Activated naive CD4-positive, alpha-beta T cell treated with anti-CD3 and anti-CD28 coated beads, Interleukin-2, amount 50 U/mL, for 24 hours (primary cell): ENCODE results near the gene CTNND2.

Experiments used
- H3K27ac Mint-ChIP-seq: one replicate; pipeline ENCODE4 v1.8.0; 2021; ENCODE audit warnings: mild to moderate bottlenecking, mixed read lengths
- H3K27me3 Mint-ChIP-seq: one replicate; pipeline ENCODE4 v1.8.0; 2021; ENCODE audit warnings: mixed read lengths
- H3K36me3 Mint-ChIP-seq: one replicate; pipeline ENCODE4 v1.8.0; 2021; ENCODE audit warnings: mixed read lengths
- H3K4me1 Mint-ChIP-seq: one replicate; pipeline ENCODE4 v1.8.0; 2021; ENCODE audit warnings: mixed read lengths
- H3K4me3 Mint-ChIP-seq: one replicate; pipeline ENCODE4 v1.8.0; 2021; ENCODE audit warnings: mild to moderate bottlenecking, mixed read lengths
- H3K9me3 Mint-ChIP-seq: one replicate; pipeline ENCODE4 v1.8.0; 2021; ENCODE audit warnings: mixed read lengths

CTNND2 gene

DNA sequence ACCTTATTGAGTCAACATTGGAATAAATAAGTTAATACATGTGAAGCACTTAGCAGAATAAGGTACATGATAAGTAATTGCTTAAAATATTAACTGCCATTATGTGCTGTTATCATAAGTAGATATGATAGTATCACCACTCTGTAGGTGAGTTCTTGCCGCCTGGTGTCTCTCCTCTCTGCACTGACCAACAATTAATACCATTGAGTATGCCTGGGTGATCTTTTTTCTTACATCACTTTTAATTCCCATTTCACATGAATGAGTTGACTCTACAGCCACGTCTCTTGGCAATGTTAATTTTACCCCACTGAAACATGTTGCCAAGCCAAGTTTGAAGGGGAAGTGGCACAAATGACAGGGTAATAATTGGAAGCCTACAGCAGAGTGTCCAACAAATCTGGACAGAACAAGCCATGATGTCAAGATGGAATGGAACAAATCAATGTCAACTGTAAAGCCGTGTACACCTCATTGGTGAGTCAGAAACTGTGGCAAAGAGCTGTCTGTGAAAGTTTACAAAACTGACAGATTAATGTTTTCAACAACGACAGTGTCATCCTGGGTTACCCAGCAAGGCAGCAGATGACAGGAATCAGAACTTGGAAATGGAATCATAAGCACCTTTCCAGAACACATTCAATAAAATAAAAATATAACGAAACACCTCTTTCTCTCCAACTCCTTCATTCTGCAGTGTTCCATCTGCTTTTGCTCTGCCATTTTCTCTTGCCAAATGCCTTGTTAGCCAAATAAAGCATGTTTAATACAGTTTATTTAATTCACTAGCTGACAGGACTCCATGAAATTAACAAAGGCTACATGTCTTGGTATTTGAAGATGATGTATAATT, 330.9 kb downstream of the CTNND2 start:
- no peaks in the 10 kb centered on the region for H3K4me1 Mint-ChIP-seq
- no peak overlapping the region for H3K4me3 Mint-ChIP-seq
- no peaks in the 10 kb centered on the region for H3K9me3 Mint-ChIP-seq
- no peak overlapping the region for H3K27ac Mint-ChIP-seq
- H3K36me3 Mint-ChIP-seq: no peaks in the 10 kb centered on the region
- no peaks in the 10 kb centered on the region for H3K27me3 Mint-ChIP-seq

DNA sequence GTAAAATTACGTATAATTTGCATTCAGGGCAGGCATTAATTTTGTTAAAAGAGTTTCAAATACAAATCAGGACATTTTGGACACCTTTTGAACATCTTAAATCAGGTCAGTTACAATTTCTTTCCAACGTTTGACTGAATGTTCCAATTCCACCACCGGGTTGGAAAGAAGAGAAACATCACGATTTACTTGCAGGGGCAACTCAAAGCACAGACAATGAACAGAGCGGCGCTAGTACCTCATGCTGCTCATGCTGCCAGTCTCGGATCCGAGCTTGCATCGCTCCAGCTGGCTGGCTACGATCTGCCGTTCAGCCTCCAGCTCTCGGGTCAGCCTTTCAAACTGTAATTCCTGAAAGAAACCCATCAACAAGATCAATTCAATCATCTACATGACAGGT, 339.5 kb downstream of the CTNND2 start:
- Mint-ChIP-seq H3K4me1 (no peaks in the 10 kb centered on the region), H3K27me3 (no peaks in the 10 kb centered on the region), H3K9me3 (no peaks in the 10 kb centered on the region), H3K4me3 (no peak overlapping the region), H3K27ac (no peak overlapping the region), H3K36me3 (no peaks in the 10 kb centered on the region)

DNA sequence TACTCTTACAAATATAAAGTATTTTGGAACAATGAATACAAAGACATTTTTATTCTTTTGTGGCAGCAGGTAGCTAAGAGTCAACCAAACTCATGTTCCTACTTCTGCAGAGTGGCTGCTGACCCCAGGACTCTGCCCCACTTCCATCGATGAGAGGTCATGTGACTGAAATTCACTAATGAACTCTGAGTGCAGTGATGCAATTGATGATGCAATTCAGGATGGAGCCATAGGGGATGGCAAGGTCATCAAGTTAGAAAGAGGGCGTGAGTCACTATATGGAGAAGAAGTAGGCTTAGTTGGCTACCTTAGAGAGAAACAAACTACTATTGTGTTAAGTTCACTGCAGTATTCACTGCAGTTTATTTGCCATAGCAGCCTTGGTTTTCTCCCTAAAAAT, 340.4 kb downstream of the CTNND2 start:
- no peaks in the 10 kb centered on the region for H3K36me3 Mint-ChIP-seq
- no peaks in the 10 kb centered on the region for H3K9me3 Mint-ChIP-seq
- no peaks in the 10 kb centered on the region for H3K4me1 Mint-ChIP-seq
- H3K27me3 Mint-ChIP-seq: no peaks in the 10 kb centered on the region
- no peak overlapping the region for H3K27ac Mint-ChIP-seq
- H3K4me3 Mint-ChIP-seq: no peak overlapping the region

DNA sequence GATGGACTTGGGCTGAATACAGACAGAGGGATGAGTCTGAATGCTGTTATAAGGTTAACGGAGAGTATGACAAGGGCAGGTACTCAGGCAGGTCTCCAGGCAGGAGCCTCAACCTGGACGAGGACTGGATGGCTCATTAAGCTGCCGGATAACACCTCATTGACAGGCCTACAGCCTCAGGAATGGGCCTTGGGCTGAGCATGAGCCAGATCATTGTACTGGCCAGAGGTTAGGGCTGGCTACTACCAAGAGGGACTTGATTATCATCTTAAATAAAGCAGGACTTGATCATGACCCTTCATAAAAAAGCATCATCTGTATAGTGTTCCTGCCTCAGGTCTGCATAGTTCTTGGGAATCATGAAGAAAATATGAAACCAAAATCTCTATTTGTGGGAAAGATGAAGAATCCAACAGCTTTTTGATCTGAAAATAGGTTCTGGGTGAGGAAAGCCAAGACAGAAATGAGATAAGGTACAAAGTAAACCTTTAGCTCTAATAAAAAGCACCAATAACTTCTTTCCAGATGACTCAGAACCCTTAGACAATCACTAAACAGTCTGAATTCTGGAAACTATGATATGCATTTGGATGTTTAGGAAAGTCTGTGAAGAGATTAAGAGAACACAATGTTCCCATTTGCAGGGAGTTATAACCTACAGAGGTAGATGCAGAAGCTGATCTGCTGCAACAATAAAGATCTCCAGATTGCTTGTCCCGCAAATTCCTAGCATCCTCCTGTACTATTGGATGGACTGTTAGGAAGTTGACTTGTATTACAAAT, 343.1 kb downstream of the CTNND2 start:
- no peak overlapping the region for H3K4me3 Mint-ChIP-seq
- no peaks in the 10 kb centered on the region for H3K9me3 Mint-ChIP-seq
- H3K36me3 Mint-ChIP-seq: no peaks in the 10 kb centered on the region
- no peak overlapping the region for H3K27ac Mint-ChIP-seq
- no peaks in the 10 kb centered on the region for H3K27me3 Mint-ChIP-seq
- H3K4me1 Mint-ChIP-seq: no peaks in the 10 kb centered on the region

DNA sequence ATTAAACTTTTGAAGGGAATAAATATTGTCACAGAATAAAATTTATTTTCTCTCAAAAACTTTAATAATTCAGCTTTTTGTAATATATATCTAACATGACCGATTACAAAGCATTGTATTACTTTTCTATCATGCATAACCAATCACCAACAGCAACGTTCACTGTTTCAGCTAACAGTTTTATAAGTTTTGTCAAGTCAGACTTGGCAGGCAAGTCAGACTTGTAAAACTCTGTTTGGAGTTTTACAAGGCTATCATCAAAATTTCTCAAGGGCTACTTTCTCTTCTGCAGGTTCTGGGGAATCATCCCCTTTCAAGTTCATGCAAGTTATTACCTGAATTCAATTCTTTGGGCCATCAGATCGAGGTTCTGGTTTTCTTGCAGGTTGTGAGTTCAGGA, 347.2 kb downstream of the CTNND2 start:
- Mint-ChIP-seq H3K4me3 (no peak overlapping the region), H3K9me3 (no peaks in the 10 kb centered on the region), H3K27me3 (no peaks in the 10 kb centered on the region), H3K36me3 (no peaks in the 10 kb centered on the region), H3K4me1 (no peaks in the 10 kb centered on the region), H3K27ac (no peak overlapping the region)

DNA sequence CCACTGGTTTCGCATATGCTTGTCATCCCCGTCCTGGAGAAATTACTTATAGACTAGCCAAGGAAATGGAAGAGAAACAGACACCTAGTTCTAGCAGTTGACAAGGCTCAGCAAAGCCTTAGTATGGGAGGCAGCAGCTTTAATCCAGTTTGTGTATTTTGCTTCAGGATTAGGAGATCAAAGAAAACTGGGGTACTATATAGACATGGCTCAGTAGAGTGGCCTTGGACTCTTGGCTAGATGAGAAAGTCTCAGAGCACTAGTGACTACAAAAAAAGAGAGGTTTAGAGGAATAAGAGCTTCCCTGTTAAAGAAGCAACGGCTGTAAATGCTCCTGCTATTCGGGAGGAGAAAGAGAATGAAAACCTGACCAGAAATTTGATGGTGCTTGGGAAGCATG, 349.1 kb downstream of the CTNND2 start:
- no peak overlapping the region for H3K27ac Mint-ChIP-seq
- no peak overlapping the region for H3K4me3 Mint-ChIP-seq
- H3K9me3 Mint-ChIP-seq: no peaks in the 10 kb centered on the region
- no peaks in the 10 kb centered on the region for H3K4me1 Mint-ChIP-seq
- H3K36me3 Mint-ChIP-seq: no peaks in the 10 kb centered on the region
- H3K27me3 Mint-ChIP-seq: no peaks in the 10 kb centered on the region

DNA sequence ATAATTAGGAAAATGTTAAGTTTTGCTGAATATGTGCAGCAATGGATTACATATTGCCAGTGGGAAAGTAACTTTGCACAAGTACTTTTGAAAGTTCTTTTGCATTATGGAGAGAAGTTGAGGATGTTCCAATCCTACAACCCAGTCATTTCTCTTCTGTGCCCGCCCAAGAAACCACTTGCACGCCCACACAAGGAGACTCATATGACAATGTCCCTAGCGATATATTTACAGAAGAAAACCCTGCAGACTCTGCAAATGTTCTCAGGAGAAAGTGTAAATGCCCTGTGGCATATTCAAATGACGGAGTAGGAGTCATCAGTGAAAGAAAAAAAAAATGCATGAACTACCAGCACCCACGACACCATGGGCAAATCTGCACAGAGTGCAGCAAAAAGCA, 356.5 kb downstream of the CTNND2 start:
- no peaks in the 10 kb centered on the region for H3K4me1 Mint-ChIP-seq
- no peaks in the 10 kb centered on the region for H3K27me3 Mint-ChIP-seq
- H3K27ac Mint-ChIP-seq: no peak overlapping the region
- no peaks in the 10 kb centered on the region for H3K9me3 Mint-ChIP-seq
- H3K4me3 Mint-ChIP-seq: no peak overlapping the region
- no peaks in the 10 kb centered on the region for H3K36me3 Mint-ChIP-seq

DNA sequence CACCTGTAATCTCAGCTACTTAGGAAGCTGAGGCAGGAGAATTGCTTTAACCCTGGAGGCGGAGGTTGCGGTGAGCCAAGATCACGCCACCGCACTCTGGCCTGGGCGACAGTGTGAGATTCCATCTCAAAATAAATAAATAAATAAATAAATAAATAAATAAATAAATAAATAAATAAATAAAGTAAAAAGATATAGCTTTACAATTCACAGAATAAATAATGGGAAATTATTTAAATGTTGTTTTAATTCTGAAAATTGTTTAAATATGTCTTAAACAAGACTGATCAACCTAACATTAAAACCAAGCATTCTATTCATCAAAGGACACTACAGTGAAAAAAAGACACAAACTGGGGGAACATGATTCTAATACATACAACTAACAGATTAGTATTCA, 357.1 kb downstream of the CTNND2 start:
- Mint-ChIP-seq H3K27ac (no peak overlapping the region), H3K4me3 (no peak overlapping the region), H3K36me3 (no peaks in the 10 kb centered on the region), H3K4me1 (no peaks in the 10 kb centered on the region), H3K27me3 (no peaks in the 10 kb centered on the region), H3K9me3 (no peaks in the 10 kb centered on the region)

DNA sequence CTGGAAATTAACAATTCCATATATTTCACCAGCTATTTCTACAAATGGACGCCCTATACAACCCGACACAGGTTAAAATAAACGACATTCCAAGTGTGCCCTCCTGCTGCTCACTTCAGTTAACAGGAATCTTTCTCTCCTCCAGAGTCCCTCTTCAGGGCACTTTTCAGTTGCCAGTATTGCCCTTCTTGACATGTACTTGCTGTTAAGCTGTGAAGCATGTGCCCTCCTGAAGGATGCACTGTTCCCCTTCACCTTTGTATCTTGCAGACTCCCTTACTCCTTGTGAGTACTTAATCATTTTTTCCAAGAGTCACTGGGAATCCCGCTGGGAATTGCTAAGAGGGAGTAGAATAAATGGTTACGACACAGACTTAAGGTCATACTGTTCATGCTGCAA, 364.1 kb downstream of the CTNND2 start:
- Mint-ChIP-seq H3K9me3 (no peaks in the 10 kb centered on the region), H3K4me1 (no peaks in the 10 kb centered on the region), H3K27me3 (no peaks in the 10 kb centered on the region), H3K4me3 (no peak overlapping the region), H3K36me3 (no peaks in the 10 kb centered on the region), H3K27ac (no peak overlapping the region)

DNA sequence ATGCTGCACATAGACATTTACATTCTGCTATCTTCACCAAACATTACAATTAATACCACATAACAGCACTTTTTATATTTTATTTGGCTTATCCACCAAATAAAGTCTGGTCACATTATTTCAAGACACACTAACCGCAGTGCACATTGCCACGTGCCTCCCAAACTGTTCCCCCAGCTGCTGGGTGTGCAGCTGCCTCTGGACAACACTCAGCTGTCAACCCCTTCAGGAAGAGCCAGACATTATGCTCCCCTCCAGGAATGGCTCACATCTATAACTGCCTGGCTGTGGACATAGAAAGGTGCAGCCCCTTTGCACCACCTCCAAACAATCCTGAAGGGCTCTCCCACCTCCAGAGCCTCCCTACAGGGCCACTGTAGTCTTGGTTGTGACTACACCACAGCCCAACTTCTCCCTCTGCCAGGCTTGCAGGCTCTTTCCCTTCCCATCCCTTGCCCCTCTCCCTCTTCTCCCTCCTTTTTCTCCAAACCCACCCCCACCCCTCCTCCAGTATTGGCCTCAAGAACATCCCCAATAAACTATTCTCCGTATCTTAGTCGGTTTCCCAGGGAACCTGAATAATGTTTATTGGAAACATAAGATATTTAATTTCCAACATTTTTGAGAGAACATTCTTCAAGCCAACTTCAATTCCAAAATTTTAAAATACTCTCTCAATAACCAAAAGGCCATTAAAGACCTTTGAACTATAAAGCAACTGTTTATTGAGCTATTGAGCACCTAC, 372.3 kb downstream of the CTNND2 start:
- H3K4me1 Mint-ChIP-seq: no peaks in the 10 kb centered on the region
- H3K36me3 Mint-ChIP-seq: no peaks in the 10 kb centered on the region
- H3K4me3 Mint-ChIP-seq: no peak overlapping the region
- H3K27me3 Mint-ChIP-seq: no peaks in the 10 kb centered on the region
- H3K27ac Mint-ChIP-seq: no peak overlapping the region
- H3K9me3 Mint-ChIP-seq: no peaks in the 10 kb centered on the region

DNA sequence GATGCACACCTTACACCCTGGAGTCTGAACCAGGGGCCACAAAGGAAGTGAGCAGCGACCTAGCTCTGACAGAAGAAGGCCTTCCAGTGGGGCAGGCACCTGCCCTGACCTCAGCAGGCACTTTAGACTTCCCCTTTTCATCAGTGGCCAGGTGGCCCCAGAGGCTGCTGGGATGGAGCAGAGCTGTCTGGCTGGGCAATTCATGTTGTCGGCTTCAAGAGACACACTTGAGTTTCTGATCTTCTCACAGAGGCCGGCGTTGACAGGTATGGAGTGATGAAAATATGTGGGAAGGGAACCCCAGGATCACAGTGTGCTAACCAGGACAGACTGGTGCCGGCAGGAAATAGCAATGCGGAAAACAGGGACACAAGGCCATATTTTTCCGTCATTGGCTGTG, 375.5 kb downstream of the CTNND2 start:
- H3K9me3 Mint-ChIP-seq: no peaks in the 10 kb centered on the region
- H3K4me3 Mint-ChIP-seq: no peak overlapping the region
- H3K27me3 Mint-ChIP-seq: no peaks in the 10 kb centered on the region
- no peaks in the 10 kb centered on the region for H3K4me1 Mint-ChIP-seq
- no peak overlapping the region for H3K27ac Mint-ChIP-seq
- no peaks in the 10 kb centered on the region for H3K36me3 Mint-ChIP-seq

DNA sequence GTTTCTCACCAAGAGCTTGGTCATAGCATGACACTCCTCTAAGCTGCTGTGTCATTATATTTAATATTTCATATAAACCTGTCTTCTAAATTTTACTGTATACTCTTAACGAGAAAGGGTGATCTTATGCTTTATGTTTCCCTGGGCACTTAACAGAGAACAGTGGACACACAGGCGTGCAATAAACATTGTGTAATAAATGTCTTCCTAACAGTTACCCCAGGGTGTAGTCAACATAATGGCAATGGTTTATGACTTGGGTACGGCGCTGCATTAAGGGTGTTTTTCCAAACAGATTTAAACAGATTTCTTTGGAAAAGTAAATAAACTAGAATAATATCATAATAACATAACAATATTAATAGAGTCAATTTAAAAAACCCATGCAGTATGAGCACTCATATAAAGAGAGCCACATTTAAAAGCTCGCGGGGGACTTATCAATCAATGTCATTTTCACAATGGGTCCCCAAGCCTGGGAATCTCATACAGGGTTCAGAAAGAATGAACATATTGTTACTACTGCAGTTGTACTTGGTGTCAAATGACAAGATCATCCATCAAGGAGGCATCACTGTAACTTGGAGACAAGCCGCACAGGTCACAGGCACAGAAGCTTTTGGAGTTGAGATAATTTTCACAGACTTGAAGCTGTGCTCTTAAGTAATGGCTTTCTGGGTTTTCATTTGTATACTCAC, 376.4 kb downstream of the CTNND2 start:
- no peaks in the 10 kb centered on the region for H3K9me3 Mint-ChIP-seq
- H3K27me3 Mint-ChIP-seq: no peaks in the 10 kb centered on the region
- H3K27ac Mint-ChIP-seq: no peak overlapping the region
- H3K4me1 Mint-ChIP-seq: no peaks in the 10 kb centered on the region
- no peaks in the 10 kb centered on the region for H3K36me3 Mint-ChIP-seq
- H3K4me3 Mint-ChIP-seq: no peak overlapping the region

DNA sequence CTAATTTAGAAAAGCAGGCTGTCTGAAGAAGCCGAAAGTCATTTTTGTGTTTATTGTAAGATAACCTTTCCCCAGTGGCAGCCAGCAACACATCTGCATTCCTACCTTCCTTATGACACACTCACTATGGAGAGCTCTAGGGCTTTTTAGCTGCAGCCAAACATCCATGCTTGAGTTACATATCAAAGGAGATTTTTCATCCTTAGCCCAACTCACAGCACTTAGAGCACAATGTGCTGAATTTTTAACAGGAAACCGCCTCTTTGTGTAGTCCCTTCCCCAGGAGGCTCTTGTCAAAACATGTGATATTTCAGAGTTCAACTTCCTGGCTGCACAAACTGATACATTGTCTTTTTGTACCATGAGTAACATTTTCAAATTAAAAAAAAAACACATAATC, 379.2 kb downstream of the CTNND2 start:
- no peak overlapping the region for H3K27ac Mint-ChIP-seq
- no peaks in the 10 kb centered on the region for H3K4me1 Mint-ChIP-seq
- no peak overlapping the region for H3K4me3 Mint-ChIP-seq
- H3K36me3 Mint-ChIP-seq: no peaks in the 10 kb centered on the region
- no peaks in the 10 kb centered on the region for H3K9me3 Mint-ChIP-seq
- H3K27me3 Mint-ChIP-seq: no peaks in the 10 kb centered on the region

DNA sequence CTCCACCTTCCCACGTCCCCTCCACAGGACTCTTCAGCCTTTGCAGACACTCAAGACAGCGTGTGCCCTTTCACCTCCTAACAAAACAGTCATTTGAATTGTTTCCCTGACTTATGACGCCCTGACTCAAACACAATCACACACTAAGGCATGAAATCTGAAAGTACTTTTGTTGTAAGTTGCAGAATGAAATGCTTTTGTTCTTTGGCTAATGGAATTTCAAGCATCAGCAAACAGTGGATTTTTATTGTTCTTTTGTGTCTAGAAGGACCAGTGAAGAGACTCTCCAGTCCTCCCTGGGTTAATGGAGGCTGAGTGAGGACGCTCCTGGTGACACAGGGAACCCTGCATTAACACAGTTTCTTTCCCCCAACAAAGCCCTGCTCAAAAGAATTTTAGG, 380.1 kb downstream of the CTNND2 start:
- no peaks in the 10 kb centered on the region for H3K27me3 Mint-ChIP-seq
- H3K9me3 Mint-ChIP-seq: no peaks in the 10 kb centered on the region
- H3K36me3 Mint-ChIP-seq: no peaks in the 10 kb centered on the region
- no peaks in the 10 kb centered on the region for H3K4me1 Mint-ChIP-seq
- H3K27ac Mint-ChIP-seq: no peak overlapping the region
- H3K4me3 Mint-ChIP-seq: no peak overlapping the region

DNA sequence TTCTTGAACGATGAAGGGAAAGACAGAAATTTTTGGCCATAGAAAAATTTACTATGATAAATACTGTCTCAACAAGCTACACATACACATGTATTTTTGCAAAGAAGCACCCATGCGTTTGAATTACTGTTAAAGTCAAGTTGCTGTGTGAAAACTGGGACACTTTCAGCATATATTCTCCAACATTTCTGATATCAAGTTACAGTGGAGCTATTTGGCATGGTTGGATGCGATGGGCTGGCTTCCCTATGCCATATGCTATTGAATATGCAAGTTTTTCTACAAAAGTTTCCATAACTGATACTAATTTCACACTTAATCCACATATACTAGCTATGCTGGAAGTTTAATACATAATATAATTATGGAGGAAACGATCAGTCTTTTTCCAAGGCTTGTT, 381.4 kb downstream of the CTNND2 start:
- Mint-ChIP-seq H3K36me3 (no peaks in the 10 kb centered on the region), H3K9me3 (no peaks in the 10 kb centered on the region), H3K4me1 (no peaks in the 10 kb centered on the region), H3K4me3 (no peak overlapping the region), H3K27me3 (no peaks in the 10 kb centered on the region), H3K27ac (no peak overlapping the region)
